ENCODE results near the gene PSMG1.
"Not testable (repeated sequence)": the region's sequence is repeated elsewhere in the genome, so short reads cannot be mapped to it uniquely, and the experiment has no call there.

The PSMG1 gene

GRCh38 chr21:39183272-39184049 is at the start of gene PSMG1:
PSMG1 (minus strand) TSS chr21:39183451; CDS start chr21:39183385, 66 bp downstream.
- peak; percentile 93 for DNase-seq (ENCODE audit: low read depth in 2 of 2)

- no peak for DNase-seq (ENCODE audit: low read depth in 2 of 2)
Measured at GRCh38 chr21:39232861-39233291, 49.6 kb upstream of the PSMG1 start.

GRCh38 chr21:39224930-39225329 is 41.7 kb upstream of the PSMG1 start:
- no peak for DNase-seq (ENCODE audit: low read depth in 2 of 2)

- no peak for DNase-seq (ENCODE audit: low read depth in 2 of 2)
Measured at GRCh38 chr21:39221997-39222486, 38.8 kb upstream of the PSMG1 start.

- DNase-seq (ENCODE audit: low read depth in 2 of 2) = no peak
Measured at GRCh38 chr21:39221282-39221996, 38.2 kb upstream of the PSMG1 start.

- not testable (repeated sequence) for DNase-seq (ENCODE audit: low read depth in 2 of 2)
Measured at GRCh38 chr21:39220875-39221274, 37.6 kb upstream of the PSMG1 start.

- DNase-seq (ENCODE audit: low read depth in 2 of 2) = no peak
Measured at GRCh38 chr21:39220150-39220549, 36.9 kb upstream of the PSMG1 start.

GRCh38 chr21:39218082-39218409 is 34.8 kb upstream of the PSMG1 start:
- DNase-seq (ENCODE audit: low read depth in 2 of 2) = no peak

- DNase-seq (ENCODE audit: low read depth in 2 of 2) = no peak
Measured at GRCh38 chr21:39217356-39218081, 34.3 kb upstream of the PSMG1 start.

- DNase-seq (ENCODE audit: low read depth in 2 of 2) = no peak
Measured at GRCh38 chr21:39216290-39216689, 33.0 kb upstream of the PSMG1 start.

GRCh38 chr21:39215078-39215477 is 31.8 kb upstream of the PSMG1 start:
- DNase-seq (ENCODE audit: low read depth in 2 of 2) = no peak

GRCh38 chr21:39209334-39209688 is 26.1 kb upstream of the PSMG1 start:
- no peak for DNase-seq (ENCODE audit: low read depth in 2 of 2)

GRCh38 chr21:39208624-39209333 is 25.5 kb upstream of the PSMG1 start:
- no peak for DNase-seq (ENCODE audit: low read depth in 2 of 2)

GRCh38 chr21:39204134-39204533 is 20.9 kb upstream of the PSMG1 start:
- DNase-seq (ENCODE audit: low read depth in 2 of 2) = no peak

GRCh38 chr21:39198800-39199199 is 15.5 kb upstream of the PSMG1 start:
- no peak for DNase-seq (ENCODE audit: low read depth in 2 of 2)

GRCh38 chr21:39197448-39198233 is 14.4 kb upstream of the PSMG1 start:
- DNase-seq (ENCODE audit: low read depth in 2 of 2) = no peak

- DNase-seq (ENCODE audit: low read depth in 2 of 2) = no peak
Measured at GRCh38 chr21:39196838-39197237, 13.6 kb upstream of the PSMG1 start.

- DNase-seq (ENCODE audit: low read depth in 2 of 2) = no peak
Measured at GRCh38 chr21:39196310-39196709, 13.1 kb upstream of the PSMG1 start.

- DNase-seq (ENCODE audit: low read depth in 2 of 2) = no peak
Measured at GRCh38 chr21:39193380-39193779, 10.1 kb upstream of the PSMG1 start.

- no peak for DNase-seq (ENCODE audit: low read depth in 2 of 2)
Measured at GRCh38 chr21:39189857-39190604, 6.8 kb upstream of the PSMG1 start.

Data from activated CD4-positive, alpha-beta T cell treated with anti-CD3 and anti-CD28 coated beads for 24 hours (primary cell).